ENCODE measurements around the gene BRI3.

BRI3 gene

DNA sequence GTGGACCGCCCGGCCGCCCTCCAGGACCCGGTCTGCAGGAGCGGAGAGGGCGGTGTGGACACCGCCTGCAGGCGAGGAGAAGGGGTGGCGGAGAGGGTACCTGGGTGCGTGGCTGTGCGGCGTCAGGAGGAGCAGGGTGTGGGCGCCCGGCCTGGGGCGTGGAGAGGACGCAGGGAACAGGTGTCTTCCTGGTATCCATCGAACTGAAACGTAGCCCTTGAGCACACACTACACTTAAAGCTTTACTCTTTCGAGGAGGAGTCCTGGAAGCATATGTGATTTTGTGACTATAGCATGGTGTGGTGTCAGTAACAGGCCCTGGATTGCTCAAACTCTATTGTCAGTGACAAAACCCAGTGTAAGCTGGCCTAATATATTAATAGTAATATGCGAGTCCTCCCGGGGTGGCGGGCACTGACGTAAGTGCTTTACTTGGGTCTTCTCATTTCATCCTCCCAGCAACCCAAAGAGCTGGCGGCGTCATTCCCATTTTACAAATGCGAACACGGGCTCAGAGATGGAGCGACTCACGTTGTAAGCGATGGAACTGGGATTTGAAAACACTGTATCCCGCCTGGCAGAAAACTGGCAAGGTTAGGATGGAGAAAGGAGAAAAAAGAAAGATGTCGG lies 28.9 kb upstream of the BRI3 start:
- peak in 2 of 56 donors; percentile 5 to 10 for DNase-seq

- no peak for DNase-seq
Observed at GRCh38 chr7:98254516-98254915, 27.0 kb upstream of the BRI3 start.

DNA sequence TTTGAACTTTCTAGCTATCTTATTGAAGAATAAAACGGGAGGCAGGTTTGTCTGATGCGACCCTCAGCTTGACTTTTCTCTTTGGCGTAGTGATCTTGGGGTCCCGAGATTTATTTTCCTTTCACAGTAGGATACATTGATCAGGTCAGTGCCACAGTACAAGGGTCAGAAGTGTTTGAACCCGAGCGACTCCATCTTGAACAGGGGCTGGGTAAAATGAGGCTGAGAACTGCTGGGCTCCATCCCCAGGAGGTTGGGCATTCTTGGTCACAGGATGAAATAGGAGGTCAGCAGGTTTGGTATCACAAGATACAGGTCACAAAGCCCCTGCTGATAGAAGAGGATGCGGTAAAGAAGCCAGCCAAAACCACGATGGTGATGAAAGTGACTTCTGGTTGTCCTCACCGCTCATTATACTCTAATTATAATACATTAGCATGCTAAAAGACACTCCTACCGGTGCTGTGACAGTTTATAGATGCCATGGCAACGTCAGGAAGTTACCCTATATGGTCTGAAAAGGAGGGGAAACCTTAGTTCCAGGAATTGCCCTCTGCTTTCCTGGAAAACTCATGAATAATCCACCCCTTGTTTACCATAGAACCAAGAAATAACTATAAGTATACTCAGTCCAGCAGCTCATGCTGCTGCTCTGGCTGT lies 26.4 kb upstream of the BRI3 start:
- DNase-seq = no peak

- no peak for DNase-seq
Observed at GRCh38 chr7:98256431-98256830, 25.1 kb upstream of the BRI3 start.

DNA sequence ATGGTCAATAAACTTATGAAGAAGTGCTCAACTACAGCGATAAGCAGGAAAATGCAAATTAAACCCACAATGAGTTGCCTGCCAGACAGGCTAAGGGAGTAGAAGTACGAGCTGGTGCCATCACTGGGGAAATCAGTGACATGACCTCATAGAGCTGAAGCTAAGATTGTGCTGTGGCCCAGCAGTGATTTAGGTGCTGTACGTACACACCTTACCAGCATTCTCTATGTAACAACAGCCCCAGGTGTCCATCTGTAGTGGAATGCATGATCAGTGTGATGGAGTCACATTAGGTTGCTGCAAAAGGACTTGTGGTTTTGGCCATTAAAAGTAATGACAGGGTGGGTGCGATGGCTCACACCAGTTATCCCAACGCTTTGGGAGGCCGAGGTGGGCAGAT lies 23.8 kb upstream of the BRI3 start:
- no peak for DNase-seq

GRCh38 chr7:98265841-98266271 lies 15.6 kb upstream of the BRI3 start:
- DNase-seq = no peak

- DNase-seq = no peak
Observed at GRCh38 chr7:98266840-98267239, 14.6 kb upstream of the BRI3 start.

DNA sequence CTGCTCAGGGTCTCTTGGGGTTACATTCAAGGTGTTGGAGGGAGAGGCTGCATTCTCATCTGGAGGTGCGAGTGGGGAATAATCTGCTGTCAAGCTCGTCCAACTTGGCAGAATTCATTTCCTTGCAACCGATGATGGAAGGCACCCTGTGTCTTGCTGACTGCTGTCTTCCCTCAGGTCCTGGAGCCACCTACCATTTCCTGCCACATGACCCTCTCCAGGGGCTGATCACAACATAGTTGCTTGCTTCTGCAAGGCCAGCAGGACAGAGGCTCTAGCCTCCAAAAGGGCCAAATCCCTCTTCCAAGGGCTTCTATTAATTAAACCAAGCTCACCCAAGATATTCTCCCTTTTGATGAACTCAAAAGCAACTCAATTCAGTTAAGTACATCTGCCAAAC lies 14.2 kb upstream of the BRI3 start:
- no peak for DNase-seq

DNA sequence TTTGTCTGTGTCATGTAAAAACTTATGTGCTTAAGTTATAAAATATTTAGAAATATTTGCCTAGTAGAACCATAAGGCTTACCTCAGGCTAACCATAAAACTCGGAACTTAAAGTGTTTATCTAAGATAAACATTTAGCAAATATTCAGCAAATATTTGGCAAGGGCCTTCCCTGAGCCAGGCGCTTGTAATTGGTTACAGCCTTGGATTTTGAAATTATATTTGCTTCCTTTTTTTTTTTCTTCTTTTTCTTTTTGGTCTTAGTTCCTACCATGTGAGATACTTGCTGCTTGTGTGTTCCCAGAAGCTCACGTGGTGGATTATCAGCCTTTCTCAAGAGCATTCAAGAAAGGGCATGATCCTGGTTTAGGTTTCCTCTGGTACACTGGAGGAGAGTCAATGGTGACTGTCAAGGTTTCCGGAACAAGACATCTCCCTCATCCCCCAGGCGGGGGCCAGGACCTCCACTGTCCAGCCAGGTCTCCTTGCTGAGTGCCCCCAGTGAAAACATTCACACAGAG lies 5.2 kb upstream of the BRI3 start:
- DNase-seq = no peak

DNA sequence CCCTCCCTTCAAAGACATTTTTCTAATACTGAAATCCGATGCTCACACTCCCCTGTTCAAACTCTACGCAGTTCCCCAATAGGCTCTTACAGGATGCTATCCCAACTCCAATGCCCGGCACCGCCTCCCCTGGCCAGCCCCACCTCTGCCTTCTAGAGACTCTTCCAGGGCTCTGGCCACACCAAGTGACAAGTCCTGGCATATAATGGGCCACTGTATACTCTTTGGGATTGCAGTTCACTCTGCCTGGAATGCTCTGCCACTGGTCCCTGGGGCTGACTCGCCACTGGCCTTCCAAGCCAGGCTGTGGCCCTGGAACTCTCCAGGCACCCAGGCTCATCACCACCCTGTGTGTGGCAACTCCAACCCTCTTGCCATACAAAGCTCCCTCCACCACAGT lies 3.1 kb upstream of the BRI3 start:
- DNase-seq = no peak

DNA sequence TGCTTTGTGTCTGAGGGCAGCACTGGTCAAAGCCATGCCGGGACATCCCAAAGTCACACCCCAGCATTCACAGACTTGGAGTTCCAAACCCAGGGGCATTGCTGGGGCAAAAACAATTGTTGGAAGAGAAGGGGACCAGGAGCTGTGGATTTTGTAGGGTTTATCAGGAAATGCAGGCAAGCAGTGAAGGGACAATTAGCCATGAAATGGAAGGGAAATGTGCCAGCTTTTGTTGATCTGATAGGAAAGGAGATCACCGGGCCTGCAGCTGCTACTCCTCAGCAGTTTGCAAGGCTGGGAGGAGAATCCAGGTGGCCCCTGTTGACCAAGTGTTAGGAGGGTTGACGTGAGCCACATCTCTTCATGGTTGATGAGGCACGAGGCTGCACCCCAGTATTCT lies 2.5 kb upstream of the BRI3 start:
- no peak for DNase-seq

DNA sequence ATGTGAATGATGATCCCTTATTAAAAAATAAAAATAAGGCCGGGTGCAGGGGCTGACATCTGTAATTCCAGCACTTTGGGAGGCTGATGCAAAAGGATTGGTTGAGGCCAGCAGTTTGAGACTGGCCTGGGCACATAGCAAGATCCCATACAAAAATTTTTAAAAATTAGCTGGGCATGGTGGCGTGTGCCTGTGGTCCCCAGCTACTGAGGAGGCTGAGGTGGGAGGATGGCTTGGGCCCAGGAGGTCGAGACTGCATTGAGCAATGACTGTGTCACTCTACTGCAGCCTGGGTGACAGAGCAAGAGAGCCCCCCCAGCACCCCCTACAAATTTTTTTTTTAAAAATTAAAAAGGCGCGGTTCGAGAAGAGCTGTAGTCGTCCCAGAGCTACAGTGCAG lies 1.2 kb upstream of the BRI3 start:
- DNase-seq = no peak

GRCh38 chr7:98281757-98282606 lies 496 bp downstream of the BRI3 start:
- DNase-seq = peak in 22 of 56 donors; percentile 17 to 71 (median 46)

GRCh38 chr7:98282703-98283102 lies 1.2 kb downstream of the BRI3 start:
- peak in 2 of 56 donors; percentile 17 to 43 for DNase-seq

GRCh38 chr7:98283127-98283886 lies 1.8 kb downstream of the BRI3 start:
- peak in 5 of 56 donors; percentile 19 to 24 (median 23) for DNase-seq

- DNase-seq = no peak
Observed at GRCh38 chr7:98283887-98284222, 2.4 kb downstream of the BRI3 start.

DNA sequence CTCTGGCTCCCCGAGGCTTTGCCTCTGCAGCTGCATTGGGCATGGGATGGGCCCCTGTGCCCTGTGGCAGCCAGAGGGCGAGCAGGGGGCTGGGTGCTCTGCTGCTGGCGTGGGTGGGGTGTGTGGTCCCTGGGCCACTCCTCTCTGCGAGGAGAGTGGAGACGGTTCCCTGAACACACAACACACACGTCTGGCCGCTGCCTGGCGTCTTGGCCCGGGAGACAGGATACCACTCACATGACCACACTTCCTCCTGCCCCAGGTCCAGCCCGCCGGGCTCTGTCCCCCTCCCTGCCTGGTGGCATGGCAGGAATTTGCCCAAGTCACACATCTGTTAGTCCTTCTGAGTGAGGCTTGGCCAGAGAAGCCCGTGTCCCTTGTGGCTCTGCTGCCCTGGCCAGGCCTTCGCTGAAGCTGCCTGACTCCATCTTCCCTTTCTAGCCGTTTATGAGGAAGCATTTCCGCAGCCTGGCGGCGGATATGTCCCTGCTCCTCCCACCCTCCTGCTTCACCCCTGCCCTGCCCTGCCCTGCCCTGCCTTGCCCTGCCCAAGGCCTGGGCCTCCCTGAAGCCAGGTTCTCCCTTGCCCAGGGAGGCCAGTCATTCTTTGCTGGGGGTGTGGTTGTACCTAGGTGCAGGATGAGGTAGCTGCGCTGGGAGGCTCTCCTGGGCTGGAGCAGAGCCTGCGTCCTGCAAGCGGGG lies 3.0 kb downstream of the BRI3 start:
- DNase-seq = peak in 18 of 56 donors; percentile 6 to 33 (median 23)

DNA sequence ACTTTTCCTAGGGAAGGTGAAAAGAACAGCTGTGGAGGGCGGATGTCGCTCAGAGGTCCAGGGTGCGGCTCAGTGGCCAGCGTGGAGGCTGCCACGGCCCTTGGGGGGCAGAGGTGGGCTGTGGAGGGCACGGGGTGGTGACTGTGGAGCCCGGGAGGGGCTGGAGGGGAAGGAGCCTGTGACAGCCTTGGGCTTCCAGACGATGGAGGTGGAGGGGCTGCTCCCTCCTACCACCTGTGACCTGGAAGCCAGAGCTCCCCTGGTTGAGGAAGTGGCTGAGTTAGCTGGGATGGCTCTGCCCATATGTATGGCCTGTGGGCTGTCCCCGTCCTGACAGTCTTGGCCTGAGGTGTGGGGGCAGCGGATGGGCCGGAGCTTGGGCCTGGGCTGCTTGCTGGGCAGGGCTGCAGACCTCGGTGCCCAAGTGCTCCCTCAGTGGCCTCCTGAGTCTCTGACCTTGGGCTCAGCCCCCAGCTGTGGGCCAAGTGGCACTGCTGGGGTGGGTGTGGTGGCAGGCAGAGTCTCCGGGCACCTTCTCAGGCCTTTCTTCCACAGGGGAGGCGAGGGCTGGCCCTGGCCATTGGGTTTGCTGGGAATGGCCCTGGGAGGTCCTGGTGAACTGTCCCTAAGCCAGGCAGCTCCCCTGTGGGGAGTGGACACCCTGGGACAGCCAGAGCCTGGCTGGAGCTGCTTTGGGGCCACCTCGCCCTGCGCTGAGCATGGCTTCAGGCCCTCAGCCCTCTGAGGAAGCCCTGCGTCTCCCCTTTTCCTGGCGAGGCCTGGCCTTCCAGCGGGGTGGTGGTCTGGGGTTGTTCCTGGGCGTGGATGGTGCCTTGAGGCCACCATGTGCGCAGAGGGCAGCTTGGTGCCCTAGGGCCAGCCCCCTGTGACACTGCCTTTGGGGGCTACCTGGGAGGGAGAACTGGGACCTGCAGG lies 3.9 kb downstream of the BRI3 start:
- no peak for DNase-seq

DNA sequence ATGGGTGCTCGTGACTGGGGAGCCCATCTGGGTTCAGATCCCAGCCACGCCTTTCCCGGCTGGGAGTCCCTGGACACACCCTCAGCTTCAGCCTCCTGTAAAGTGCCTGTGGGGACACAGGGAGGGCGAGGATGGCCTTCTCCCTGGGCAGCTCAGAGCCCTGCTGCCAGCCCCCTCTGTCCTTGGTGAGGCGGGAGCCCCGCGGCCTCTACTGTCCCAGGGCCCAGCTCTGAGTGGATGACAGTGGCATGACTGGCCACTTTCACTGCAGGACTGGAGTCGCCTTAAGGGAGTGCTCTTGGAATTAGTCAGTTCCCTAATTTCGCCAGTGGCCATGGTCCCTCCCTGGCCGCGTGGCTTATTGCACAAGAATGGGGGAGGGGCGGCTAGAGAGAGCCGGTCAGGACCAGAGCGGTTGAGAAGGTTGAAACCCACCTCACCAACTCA lies 4.6 kb downstream of the BRI3 start:
- peak in 10 of 56 donors; percentile 2 to 33 (median 14) for DNase-seq
